Measurements from ENCODE around the gene TNFAIP8L2. TPM values are rescaled to one million over a fixed set of nuclear protein-coding genes. Genes with fewer than 3 reads are reported as not detected.

Gene TNFAIP8L2
- total RNA-seq, 1 experiment from 2014 or later: not detected

DNA sequence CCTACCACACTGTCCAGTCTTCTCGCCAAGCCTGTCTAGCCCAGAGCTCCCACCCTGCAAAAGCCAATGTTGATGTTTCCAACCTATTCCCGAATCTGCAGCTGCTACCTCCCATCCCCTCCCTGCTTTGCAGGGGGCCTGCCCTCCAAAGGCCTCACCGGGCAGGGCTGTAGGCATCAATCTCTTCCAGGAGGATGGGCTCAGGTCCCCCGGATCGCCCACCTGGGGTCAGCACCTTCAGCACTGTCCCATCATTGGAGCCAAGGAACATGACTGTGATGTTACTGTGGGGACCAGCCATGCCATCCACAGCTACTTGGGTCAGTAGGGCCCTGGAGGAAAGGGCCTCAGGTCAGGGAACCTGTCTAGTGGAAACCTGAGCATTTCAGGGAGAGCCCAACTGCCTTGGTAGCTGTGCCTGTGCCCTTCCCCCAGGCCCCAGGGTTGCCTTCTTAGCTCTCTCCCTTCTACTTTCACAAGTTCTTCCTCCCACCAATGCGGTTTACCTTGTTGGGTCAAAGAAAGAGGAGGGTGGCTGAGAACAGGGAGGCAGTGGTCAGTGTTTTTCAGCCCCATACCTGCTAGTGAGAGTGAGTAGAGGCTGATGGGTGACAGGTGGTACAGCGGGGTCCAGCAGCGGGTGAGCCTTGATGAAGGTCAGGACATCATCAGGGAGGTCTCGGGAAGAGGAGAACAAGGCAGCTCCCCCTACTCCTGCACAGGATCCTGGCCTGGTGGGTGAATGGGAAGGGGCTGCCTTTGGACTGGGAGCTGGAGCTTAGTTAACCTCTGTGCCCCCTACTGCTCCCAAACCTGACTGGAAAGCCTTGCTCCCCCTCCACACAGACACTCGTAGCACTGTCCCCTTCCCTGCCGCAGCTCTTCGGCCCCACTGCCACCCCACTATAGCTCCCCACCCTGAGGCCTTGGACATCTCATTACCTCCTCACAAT lies 20.7 kb upstream of the TNFAIP8L2 start:
- WGBS (ENCODE audit: extremely low coverage, insufficient read length, low lambda C conversion rate): no CpG with 5 or more reads among the region's 12 CpGs
- H2AK5ac ChIP-seq (ENCODE audit: insufficient read length, low read length): no peak overlapping the region
- no peak overlapping the region for H2BK5ac ChIP-seq (ENCODE audit: insufficient read length, low read length)
- TF ChIP-seq, protein P1, sequence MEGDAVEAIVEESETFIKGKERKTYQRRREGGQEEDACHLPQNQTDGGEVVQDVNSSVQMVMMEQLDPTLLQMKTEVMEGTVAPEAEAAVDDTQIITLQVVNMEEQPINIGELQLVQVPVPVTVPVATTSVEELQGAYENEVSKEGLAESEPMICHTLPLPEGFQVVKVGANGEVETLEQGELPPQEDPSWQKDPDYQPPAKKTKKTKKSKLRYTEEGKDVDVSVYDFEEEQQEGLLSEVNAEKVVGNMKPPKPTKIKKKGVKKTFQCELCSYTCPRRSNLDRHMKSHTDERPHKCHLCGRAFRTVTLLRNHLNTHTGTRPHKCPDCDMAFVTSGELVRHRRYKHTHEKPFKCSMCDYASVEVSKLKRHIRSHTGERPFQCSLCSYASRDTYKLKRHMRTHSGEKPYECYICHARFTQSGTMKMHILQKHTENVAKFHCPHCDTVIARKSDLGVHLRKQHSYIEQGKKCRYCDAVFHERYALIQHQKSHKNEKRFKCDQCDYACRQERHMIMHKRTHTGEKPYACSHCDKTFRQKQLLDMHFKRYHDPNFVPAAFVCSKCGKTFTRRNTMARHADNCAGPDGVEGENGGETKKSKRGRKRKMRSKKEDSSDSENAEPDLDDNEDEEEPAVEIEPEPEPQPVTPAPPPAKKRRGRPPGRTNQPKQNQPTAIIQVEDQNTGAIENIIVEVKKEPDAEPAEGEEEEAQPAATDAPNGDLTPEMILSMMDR (conservative IDR thresholded peaks at IDR 0.05): peak; percentile 42; the same call in 1 of the 3 replicates
- H2BK15ac ChIP-seq (ENCODE audit: low read depth, low read length): no peak overlapping the region
- H3K27ac Mint-ChIP-seq: 0 out of 7 replicates have a peak overlapping the region, but pooled peaks of 1 of the 3 experiments have one; percentile 10
- peaks cover 15% of the 10 kb centered on the region for H3K23me2 ChIP-seq (ENCODE audit: insufficient read length, low read depth, low read length, poor library complexity, severe bottlenecking)
- H3K56ac ChIP-seq (ENCODE audit: insufficient read length, low read depth, low read length): no peak overlapping the region
- no peak overlapping the region for H2BK120ac ChIP-seq (ENCODE audit: low read depth, low read length, poor library complexity, severe bottlenecking)
- no peaks in the 10 kb centered on the region; the same call in 1 of the 2 replicates for H3K27me3 ChIP-seq (ENCODE audit: insufficient read depth, low read length)
- H3K9ac ChIP-seq (ENCODE audit: extremely low read depth, insufficient read length, low read length): no peak overlapping the region
- peaks cover 8 to 14% of the 10 kb centered on the region in 2 experiments for H3K4me1 Mint-ChIP-seq
- DNase-seq: no peak
- H3K79me1 ChIP-seq (ENCODE audit: insufficient read depth, low read depth, low read length, poor library complexity, severe bottlenecking): no peaks in the 10 kb centered on the region
- no peak overlapping the region for H4K91ac ChIP-seq (ENCODE audit: insufficient read length, low read depth, low read length)
- no peaks in the 10 kb centered on the region for H3K79me2 ChIP-seq (ENCODE audit: insufficient read depth, low read length)
- no peak overlapping the region for H3K18ac ChIP-seq (ENCODE audit: insufficient read length, low read depth, low read length)
- H4K8ac ChIP-seq (replicated peaks; ENCODE audit: insufficient read length, low read depth, low read length): no peak overlapping the region
- H3T11ph ChIP-seq (ENCODE audit: low read length): no peak overlapping the region
- no peak overlapping the region for H2BK20ac ChIP-seq (ENCODE audit: low read depth, low read length, poor library complexity, severe bottlenecking)
- no peaks in the 10 kb centered on the region for H4K20me1 ChIP-seq (ENCODE audit: control insufficient read depth, insufficient read depth, insufficient read length)
- no peak overlapping the region for H2BK12ac ChIP-seq (ENCODE audit: insufficient read length, low read depth, low read length)
- H3K4ac ChIP-seq (ENCODE audit: low read depth, low read length): no peak overlapping the region
- no peak overlapping the region for H4K5ac ChIP-seq (ENCODE audit: insufficient read length, low read depth, low read length)
- no peaks in the 10 kb centered on the region for H3K9me3 Mint-ChIP-seq
- peaks cover 12% of the 10 kb centered on the region for H3K27me3 Mint-ChIP-seq (ENCODE audit: low read depth)
- no peak overlapping the region for H3K4me2 ChIP-seq (ENCODE audit: insufficient read depth, insufficient read length, low read length)
- no peak overlapping the region for H3K27ac ChIP-seq (ENCODE audit: insufficient read length, low read depth, low read length)
- no peaks in the 10 kb centered on the region for H3K4me1 ChIP-seq (ENCODE audit: insufficient read depth, low read length)
- peaks cover 17 to 48% (median 43%) of the 10 kb centered on the region in 3 experiments for H3K36me3 Mint-ChIP-seq (ENCODE audit: insufficient read depth in 1 of 3, low read depth in 3 of 3)
- H3K23ac ChIP-seq (ENCODE audit: insufficient read length, low read depth, low read length): no peak overlapping the region
- no peak overlapping the region for H3K4me3 Mint-ChIP-seq
- no peaks in the 10 kb centered on the region for H3K9me3 ChIP-seq (ENCODE audit: control insufficient read depth, low read depth, low read length)
- no peak overlapping the region for H2AFZ ChIP-seq (ENCODE audit: low read length)
- H3K14ac ChIP-seq (ENCODE audit: insufficient read depth, low read length): no peak overlapping the region
